Psoas muscle (tissue), 8 donors: ENCODE results near the gene ANKRD6. TPM values are rescaled to one million over a fixed set of nuclear protein-coding genes. Genes with fewer than 3 reads are reported as not detected.

Experiments used
- ATAC-seq, 4 donors: fragments of 200-7000 bp; cut with Tn5 transposase; one replicate each; pipeline ENCODE4 v1.9.1; 2020; ENCODE audit warnings: moderate library complexity in 3 of 4, mild to moderate bottlenecking in 2 of 4
- DNase-seq, 2 donors: peaks; one replicate each; pipeline ENCODE4 v3.0.0-alpha.2; 2020
- H3K27ac ChIP-seq: fragments of 200-600 bp; one replicate; pipeline ENCODE4 v1.8.0; 2022
- H3K27me3 ChIP-seq, 3 donors: fragments of 200-600 bp in 1 of 3; one replicate each; pipeline versions ENCODE4 v1.6.1 to v1.8.0; 2013 to 2022; ENCODE audit warnings: low read length in 2 of 3, mild to moderate bottlenecking in 2 of 3, moderate library complexity in 1 of 3; ENCODE audit not compliant: insufficient read depth in 3 of 3
- H3K36me3 ChIP-seq, 2 donors: fragments of 200-600 bp in 1 of 2; one replicate each; pipeline versions ENCODE4 v1.6.1 to v1.8.0; 2013 to 2022; ENCODE audit warnings: low read depth in 1 of 2, mild to moderate bottlenecking in 1 of 2, moderate library complexity in 1 of 2; ENCODE audit not compliant: insufficient read depth in 1 of 2
- H3K4me1 ChIP-seq: fragments of 200-600 bp; one replicate; pipeline ENCODE4 v1.8.0; 2022
- H3K4me3 ChIP-seq: fragments of 200-600 bp; one replicate; pipeline ENCODE4 v1.8.0; 2022; ENCODE audit warnings: mild to moderate bottlenecking
- H3K9me3 ChIP-seq: fragments of 200-600 bp; one replicate; pipeline ENCODE4 v1.8.0; 2022
- WGBS, 3 donors: extraction: QIAGEN DNeasy Blood & Tissue Kit; methylation state at CpG; one replicate each; pipeline versions ENCODE4 v1.1.6 to v1.1.7; 2013; 5-methylcytosine and 5-hydroxymethylcytosine counted together
- intact Hi-C, 2 donors: fragments of 100-400 bp; cut with DNase I; formaldehyde crosslinking; loops; one replicate each; pipeline versions ENCODE4 v1.11.0 to v1.14.2; 2022
- polyA plus RNA-seq, 3 donors: library from polyadenylated mRNA; stranded (reverse); fragments of 200-250 nt; gene quantifications; one replicate each; pipeline ENCODE4 v1.2.3, GENCODE V29; 2013
- total RNA-seq, 4 donors: library from RNA; stranded (reverse); fragmentation: NEBNext Ultra II Directional in 2 of 4; extraction: Animal tissue kit (Norgen Biotek cat#: 25700) in 2 of 4; gene quantifications; one replicate each; pipeline versions ENCODE4 v1.2.1 to v1.2.4, GENCODE V29; 2021 to 2023
- TF ChIP-seq, protein P1 (sequence below): fragments of 200-600 bp; IDR thresholded peaks from one replicate; pipeline ENCODE4 v1.8.0; 2022; ENCODE audit warnings: antibody characterized with exemption
- donor health status: healthy with polysubstance abuse.
- donor health status: DM: no; HTN: no; CAD: no; lungs with moderate emphysema.
- donor health status: Bipolar disorder and iron deficiency.
- donor health status: healthy.
- donor health status: DM: yes; HTN: yes; CAD: no.
- donor health status: DM: no; HTN: no; CAD: no.
- donor health status: DM: no; HTN: no; CAD: no.
- donor health status: DM: yes; HTN: yes; CAD: no.

Gene ANKRD6
- total and polyA plus RNA-seq, 7 donors: 1.2 to 9.0 (median 2.4) TPM

DNA sequence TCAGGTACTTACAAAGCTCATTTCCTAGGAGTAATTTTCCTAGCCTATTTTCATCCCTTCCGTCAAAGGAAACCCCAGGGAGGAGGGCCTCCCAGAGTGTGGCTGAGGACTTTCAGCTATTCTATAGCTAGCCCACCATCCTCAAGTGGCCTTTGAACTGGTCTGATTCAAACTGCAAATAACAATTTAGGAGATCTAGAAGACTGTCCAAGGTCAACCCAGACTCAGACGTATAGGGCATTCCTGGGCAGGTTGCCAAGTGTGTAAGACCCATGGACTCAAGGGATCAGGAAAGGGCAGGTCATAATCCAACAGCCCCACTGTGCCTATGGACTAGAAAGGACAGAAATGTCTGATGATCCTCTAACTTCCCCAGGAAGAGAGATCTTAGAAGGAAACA, 18.7 kb upstream of the ANKRD6 start:
- intact Hi-C loops: loop anchor here in 1 of 2 donors (5.0 kb wide), 1 partner anchor 42 kb away; no protein-coding TSS in a partner anchor
- Histone ChIP-seq H3K36me3 (no peaks in the 10 kb centered on the region), H3K4me3 (no peak overlapping the region), H3K9me3 (no peaks in the 10 kb centered on the region), H3K27me3 (no peaks in the 10 kb centered on the region), H3K4me1 (peaks cover 22% of the 10 kb centered on the region), H3K27ac (no peak overlapping the region)
- no peak for DNase-seq
- TF ChIP-seq, protein P1, sequence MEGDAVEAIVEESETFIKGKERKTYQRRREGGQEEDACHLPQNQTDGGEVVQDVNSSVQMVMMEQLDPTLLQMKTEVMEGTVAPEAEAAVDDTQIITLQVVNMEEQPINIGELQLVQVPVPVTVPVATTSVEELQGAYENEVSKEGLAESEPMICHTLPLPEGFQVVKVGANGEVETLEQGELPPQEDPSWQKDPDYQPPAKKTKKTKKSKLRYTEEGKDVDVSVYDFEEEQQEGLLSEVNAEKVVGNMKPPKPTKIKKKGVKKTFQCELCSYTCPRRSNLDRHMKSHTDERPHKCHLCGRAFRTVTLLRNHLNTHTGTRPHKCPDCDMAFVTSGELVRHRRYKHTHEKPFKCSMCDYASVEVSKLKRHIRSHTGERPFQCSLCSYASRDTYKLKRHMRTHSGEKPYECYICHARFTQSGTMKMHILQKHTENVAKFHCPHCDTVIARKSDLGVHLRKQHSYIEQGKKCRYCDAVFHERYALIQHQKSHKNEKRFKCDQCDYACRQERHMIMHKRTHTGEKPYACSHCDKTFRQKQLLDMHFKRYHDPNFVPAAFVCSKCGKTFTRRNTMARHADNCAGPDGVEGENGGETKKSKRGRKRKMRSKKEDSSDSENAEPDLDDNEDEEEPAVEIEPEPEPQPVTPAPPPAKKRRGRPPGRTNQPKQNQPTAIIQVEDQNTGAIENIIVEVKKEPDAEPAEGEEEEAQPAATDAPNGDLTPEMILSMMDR: no peak
- WGBS, 3 donors: 11 to 38% (median 28%) methylated on average over 2 of the region's 2 CpGs
- ATAC-seq: no peak

DNA sequence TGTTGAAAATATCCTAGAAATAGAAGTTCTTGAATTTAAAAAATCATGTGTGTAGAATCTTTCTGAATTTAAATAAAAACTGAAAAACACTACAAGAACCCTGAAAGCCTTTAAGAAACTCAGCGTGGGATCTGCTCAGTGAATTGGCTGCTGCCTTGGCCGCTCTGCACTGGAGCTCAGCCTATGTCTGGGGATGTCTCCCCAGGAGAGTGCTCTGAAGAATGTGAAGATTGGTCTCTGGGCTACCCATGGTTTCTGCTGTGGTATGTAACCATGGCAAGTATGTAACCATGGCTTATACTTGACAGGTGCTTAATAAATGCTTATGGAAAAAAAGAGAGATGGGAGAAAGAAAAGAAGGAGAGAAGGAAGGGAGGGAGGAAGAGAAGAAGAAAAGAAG, 17.8 kb upstream of the ANKRD6 start:
- no peak for ATAC-seq
- Histone ChIP-seq H3K27me3 (no peaks in the 10 kb centered on the region), H3K9me3 (no peaks in the 10 kb centered on the region), H3K36me3 (no peaks in the 10 kb centered on the region), H3K4me3 (no peak overlapping the region), H3K4me1 (peaks cover 13% of the 10 kb centered on the region), H3K27ac (no peak overlapping the region)
- intact Hi-C loops: no loop called here
- WGBS, 3 donors: 89 to 97% (median 94%) methylated on average over 2 of the region's 2 CpGs
- DNase-seq: no peak
- TF ChIP-seq, protein P1: no peak

DNA sequence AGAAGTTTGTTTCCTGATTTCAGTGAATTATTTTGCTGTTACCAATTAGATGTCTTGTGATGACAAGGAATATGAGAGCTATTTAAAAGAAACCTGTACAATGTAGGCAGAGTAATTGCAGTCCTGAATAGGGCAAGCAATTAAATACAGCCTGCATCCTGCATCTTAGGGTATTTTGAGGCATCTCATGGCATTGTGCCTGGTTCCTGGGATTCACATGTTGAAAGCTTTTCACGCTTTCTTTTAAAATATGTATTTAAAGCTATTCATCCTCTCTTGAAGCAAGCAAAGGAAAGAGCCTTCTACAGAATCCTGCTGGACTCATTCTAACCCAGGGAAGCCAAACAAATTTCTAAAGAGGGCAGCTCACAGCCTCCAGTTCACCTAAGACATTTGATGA, 16.2 kb upstream of the ANKRD6 start:
- intact Hi-C loops: no loop called here
- WGBS, 3 donors: 84 to 97% (median 92%) methylated on average over 1 of the region's 1 CpG
- Histone ChIP-seq H3K27ac (no peak overlapping the region), H3K4me3 (no peak overlapping the region), H3K36me3 (no peaks in the 10 kb centered on the region), H3K9me3 (no peaks in the 10 kb centered on the region), H3K4me1 (peaks cover 11% of the 10 kb centered on the region), H3K27me3 (no peaks in the 10 kb centered on the region)
- DNase-seq (no peak), ATAC-seq (no peak)
- TF ChIP-seq, protein P1: no peak

DNA sequence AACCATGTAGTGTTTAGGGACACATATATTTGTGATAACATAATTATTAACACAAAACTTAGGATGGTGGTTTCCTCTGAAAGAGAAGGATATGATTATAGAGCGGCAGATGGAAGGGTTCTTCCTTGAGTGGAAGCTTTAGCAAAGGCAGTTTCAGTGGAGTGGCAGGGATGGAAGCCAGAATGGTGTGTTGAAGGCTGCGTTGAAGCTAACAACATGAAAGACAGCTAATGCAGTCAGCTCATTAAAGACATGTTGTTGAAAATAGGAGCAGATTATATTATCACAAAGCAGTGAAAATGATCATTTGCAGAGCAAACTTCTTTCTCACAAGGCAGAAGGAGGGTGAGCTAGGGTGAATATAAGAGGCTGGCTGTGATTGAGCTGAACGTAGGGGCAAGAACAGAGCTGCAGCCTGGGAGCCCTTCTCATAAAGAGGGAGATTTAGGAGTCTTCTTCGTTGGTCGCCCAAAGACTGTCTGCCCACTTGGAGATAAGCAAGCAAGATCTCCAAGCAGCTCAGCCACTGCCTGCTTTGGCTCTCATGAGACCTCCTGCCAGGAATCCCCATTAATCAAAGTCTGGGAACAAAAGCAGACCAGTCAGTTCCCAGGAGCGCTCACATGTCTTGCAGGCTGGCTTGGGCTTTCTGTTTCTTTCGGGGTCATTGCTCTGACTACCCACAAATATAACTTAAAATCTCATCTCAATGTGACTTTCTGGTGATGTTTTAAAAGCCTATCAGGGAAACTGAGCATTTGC, 2.6 kb upstream of the ANKRD6 start:
- DNase-seq (no peak), ATAC-seq (peak in 2 of 4 donors; percentile 40 to 41)
- Histone ChIP-seq H3K27ac (no peak overlapping the region), H3K9me3 (no peaks in the 10 kb centered on the region), H3K27me3 (peaks cover 0 to 3% (median 0%) of the 10 kb centered on the region in 3 donors), H3K4me3 (no peak overlapping the region), H3K4me1 (no peaks in the 10 kb centered on the region), H3K36me3 (no peaks in the 10 kb centered on the region)
- TF ChIP-seq, protein P1: no peak
- WGBS, 3 donors: 32 to 39% (median 36%) methylated on average over 7 of the region's 7 CpGs
- intact Hi-C loops: loop anchor here in 1 of 2 donors (5.0 kb wide), 1 partner anchor 247 kb away; no protein-coding TSS in a partner anchor
